ENCODE measurements around the gene PLD6. TPM values are rescaled to one million over a fixed set of nuclear protein-coding genes. Genes with fewer than 3 reads are reported as not detected.

Gene PLD6
- total RNA-seq, 1 experiment from 2014 or later = 8.0 TPM

DNA sequence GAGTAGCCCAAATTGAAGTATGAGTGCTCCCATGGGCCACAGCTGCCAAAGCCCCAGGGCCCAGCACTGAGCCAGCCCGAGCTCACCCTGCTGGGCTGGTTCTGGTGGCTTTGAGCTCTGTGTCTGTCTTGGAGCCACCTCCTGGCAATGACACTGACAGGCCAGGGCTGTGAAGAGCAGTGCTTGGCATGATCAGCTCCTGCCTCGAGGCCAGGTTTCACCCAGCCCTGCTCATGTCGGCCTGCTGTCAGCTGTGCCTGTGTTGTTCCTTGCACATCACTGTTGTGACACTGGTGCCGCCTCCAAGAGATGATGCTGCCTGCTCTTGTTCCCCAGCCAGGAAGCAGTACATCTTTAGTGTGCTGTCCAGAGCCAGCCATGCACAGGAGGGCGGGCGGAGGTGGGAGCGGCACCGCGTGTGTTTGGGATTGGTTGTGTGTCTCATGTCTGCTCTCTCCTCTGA, 26.0 kb downstream of the PLD6 start:
- Mint-ChIP-seq H3K4me3 (ENCODE audit: unreplicated experiment) (no peak overlapping the region), H3K4me1 (ENCODE audit: low read depth, unreplicated experiment) (peaks cover under 1% of the 10 kb centered on the region), H3K27me3 (ENCODE audit: insufficient read depth, unreplicated experiment) (no peaks in the 10 kb centered on the region), H3K9me3 (ENCODE audit: unreplicated experiment) (no peaks in the 10 kb centered on the region), H3K27ac (ENCODE audit: unreplicated experiment) (no peak overlapping the region), H3K36me3 (ENCODE audit: insufficient read depth, unreplicated experiment) (peaks cover 85% of the 10 kb centered on the region)
- Histone ChIP-seq H3K4me3 (ENCODE audit: low read depth, low read length) (no peak overlapping the region), H3K9me3 (no peaks in the 10 kb centered on the region), H3K27me3 (replicated peaks; ENCODE audit: control insufficient read depth, insufficient read depth, low read length) (no peaks in the 10 kb centered on the region), H3K4me1 (no peaks in the 10 kb centered on the region), H3K36me3 (ENCODE audit: control insufficient read depth, insufficient read depth, low read length) (peaks cover 4% of the 10 kb centered on the region)
- TF ChIP-seq, protein P1, sequence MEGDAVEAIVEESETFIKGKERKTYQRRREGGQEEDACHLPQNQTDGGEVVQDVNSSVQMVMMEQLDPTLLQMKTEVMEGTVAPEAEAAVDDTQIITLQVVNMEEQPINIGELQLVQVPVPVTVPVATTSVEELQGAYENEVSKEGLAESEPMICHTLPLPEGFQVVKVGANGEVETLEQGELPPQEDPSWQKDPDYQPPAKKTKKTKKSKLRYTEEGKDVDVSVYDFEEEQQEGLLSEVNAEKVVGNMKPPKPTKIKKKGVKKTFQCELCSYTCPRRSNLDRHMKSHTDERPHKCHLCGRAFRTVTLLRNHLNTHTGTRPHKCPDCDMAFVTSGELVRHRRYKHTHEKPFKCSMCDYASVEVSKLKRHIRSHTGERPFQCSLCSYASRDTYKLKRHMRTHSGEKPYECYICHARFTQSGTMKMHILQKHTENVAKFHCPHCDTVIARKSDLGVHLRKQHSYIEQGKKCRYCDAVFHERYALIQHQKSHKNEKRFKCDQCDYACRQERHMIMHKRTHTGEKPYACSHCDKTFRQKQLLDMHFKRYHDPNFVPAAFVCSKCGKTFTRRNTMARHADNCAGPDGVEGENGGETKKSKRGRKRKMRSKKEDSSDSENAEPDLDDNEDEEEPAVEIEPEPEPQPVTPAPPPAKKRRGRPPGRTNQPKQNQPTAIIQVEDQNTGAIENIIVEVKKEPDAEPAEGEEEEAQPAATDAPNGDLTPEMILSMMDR (IDR thresholded peaks at IDR 0.05; ENCODE audit: insufficient read depth in 1 of 2, low read depth in 1 of 2, low read length in 1 of 2, severe bottlenecking in 1 of 2, unreplicated experiment in 1 of 2) = no peak
- POLR2A ChIA-PET = no interaction called here
- no TSS peak for BruUV-seq (replicated peaks)
- intact Hi-C loops (cut with micrococcal nuclease; ENCODE audit: unreplicated experiment) = loop anchor here (10.0 kb wide), 1 partner anchor 175 kb away; no protein-coding TSS in a partner anchor
- no peak for DNase-seq
- CTCF ChIA-PET = no interaction called here

DNA sequence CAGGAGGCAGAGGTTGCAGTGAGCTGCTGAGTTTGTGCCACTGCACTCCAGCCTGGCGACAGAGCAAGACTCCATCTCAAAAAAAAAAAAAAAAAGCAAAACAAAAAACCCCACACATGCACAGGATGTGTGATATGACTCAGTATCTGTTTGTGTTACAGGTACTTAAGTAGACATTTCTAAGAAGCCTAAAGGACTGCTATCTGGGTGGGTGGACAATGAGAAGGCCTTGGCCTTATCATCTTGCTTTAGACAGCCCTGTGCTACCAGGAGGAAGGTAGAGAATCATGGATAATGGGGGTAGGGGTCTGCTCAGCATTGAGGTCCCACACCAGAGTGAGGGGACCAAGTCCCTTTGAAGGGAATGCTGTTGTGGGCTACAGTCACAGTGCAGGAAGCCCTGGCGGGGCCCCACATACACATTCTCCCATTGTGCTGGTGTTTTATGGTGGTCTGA, 26.7 kb downstream of the PLD6 start:
- intact Hi-C loops (cut with micrococcal nuclease; ENCODE audit: unreplicated experiment) = no loop called here
- DNase-seq = no peak
- H3K4me1 Mint-ChIP-seq (ENCODE audit: low read depth, unreplicated experiment) = no peaks in the 10 kb centered on the region
- H3K4me1 ChIP-seq = no peaks in the 10 kb centered on the region
- ChIA-PET CTCF (no interaction called here), POLR2A (no interaction called here)
- no TSS peak for BruUV-seq (replicated peaks)
- TF ChIP-seq, protein P1 (IDR thresholded peaks at IDR 0.05; ENCODE audit: insufficient read depth in 1 of 2, low read depth in 1 of 2, low read length in 1 of 2, severe bottlenecking in 1 of 2, unreplicated experiment in 1 of 2) = no peak
- no peaks in the 10 kb centered on the region for H3K9me3 Mint-ChIP-seq (ENCODE audit: unreplicated experiment)
- H3K9me3 ChIP-seq = no peaks in the 10 kb centered on the region
- H3K4me3 ChIP-seq (ENCODE audit: low read depth, low read length) = no peak overlapping the region
- H3K27me3 ChIP-seq (replicated peaks; ENCODE audit: control insufficient read depth, insufficient read depth, low read length) = no peaks in the 10 kb centered on the region
- H3K36me3 ChIP-seq (ENCODE audit: control insufficient read depth, insufficient read depth, low read length) = peaks cover 4% of the 10 kb centered on the region
- peaks cover 86% of the 10 kb centered on the region for H3K36me3 Mint-ChIP-seq (ENCODE audit: insufficient read depth, unreplicated experiment)
- no peak overlapping the region for H3K27ac Mint-ChIP-seq (ENCODE audit: unreplicated experiment)
- no peaks in the 10 kb centered on the region for H3K27me3 Mint-ChIP-seq (ENCODE audit: insufficient read depth, unreplicated experiment)
- no peak overlapping the region for H3K4me3 Mint-ChIP-seq (ENCODE audit: unreplicated experiment)

- peaks cover 98% of the 10 kb centered on the region for H3K36me3 Mint-ChIP-seq (ENCODE audit: insufficient read depth, unreplicated experiment)
Observed at GRCh38 chr17:17177176-17177575, 29.0 kb downstream of the PLD6 start.

More at GRCh38 chr17:17177176-17177575, 29.0 kb downstream of the PLD6 start:
- no peaks in the 10 kb centered on the region for H3K4me1 ChIP-seq
- TF ChIP-seq, protein P1 (IDR thresholded peaks at IDR 0.05; ENCODE audit: insufficient read depth in 1 of 2, low read depth in 1 of 2, low read length in 1 of 2, severe bottlenecking in 1 of 2, unreplicated experiment in 1 of 2) = no peak
- intact Hi-C loops (cut with micrococcal nuclease; ENCODE audit: unreplicated experiment) = no loop called here
- ChIA-PET POLR2A (no interaction called here), CTCF (interaction anchor here (0.6 kb wide), 1 partner anchor 279 kb away, joined by 3 read pairs; no protein-coding TSS in a partner anchor)
- H3K36me3 ChIP-seq (ENCODE audit: control insufficient read depth, insufficient read depth, low read length) = peaks cover 1% of the 10 kb centered on the region
- H3K9me3 ChIP-seq = no peaks in the 10 kb centered on the region
- Mint-ChIP-seq H3K4me1 (ENCODE audit: low read depth, unreplicated experiment) (no peaks in the 10 kb centered on the region), H3K27me3 (ENCODE audit: insufficient read depth, unreplicated experiment) (no peaks in the 10 kb centered on the region), H3K27ac (ENCODE audit: unreplicated experiment) (no peak overlapping the region), H3K4me3 (ENCODE audit: unreplicated experiment) (no peak overlapping the region), H3K9me3 (ENCODE audit: unreplicated experiment) (no peaks in the 10 kb centered on the region)
- BruUV-seq (replicated peaks) = no TSS peak
- H3K4me3 ChIP-seq (ENCODE audit: low read depth, low read length) = no peak overlapping the region
- no peaks in the 10 kb centered on the region for H3K27me3 ChIP-seq (replicated peaks; ENCODE audit: control insufficient read depth, insufficient read depth, low read length)
- DNase-seq = no peak

Data from Caco-2 (cell line).